ENCODE data around the gene LMO7. TPM values are rescaled to one million over a fixed set of nuclear protein-coding genes. Genes with fewer than 3 reads are reported as not detected.
"Not testable (repeated sequence)": the region's sequence is repeated elsewhere in the genome, so short reads cannot be mapped to it uniquely, and the experiment has no call there.

Gene LMO7
- total RNA-seq, 1 donor from 2014 or later = 447 TPM

DNA sequence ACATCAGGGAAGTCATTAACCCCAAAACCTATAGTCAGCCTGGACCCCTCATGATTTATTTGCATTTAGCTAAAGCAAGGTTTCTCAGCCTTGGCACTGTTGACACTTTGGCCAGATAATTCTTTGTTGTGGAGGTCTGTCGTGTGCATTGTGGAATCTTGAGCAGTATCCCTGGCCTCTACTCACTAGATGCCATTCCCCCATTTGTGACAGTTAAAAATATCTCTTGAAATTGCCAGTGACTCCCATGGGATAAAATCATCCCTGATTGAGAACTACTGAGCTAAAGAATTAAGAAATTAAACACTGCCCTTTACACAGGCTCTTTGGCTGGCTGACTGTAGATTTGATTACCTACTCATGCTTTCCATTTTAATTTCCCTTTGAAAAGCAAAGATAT, 102.7 kb downstream of the LMO7 start:
- no peaks in the 10 kb centered on the region for H3K9me3 ChIP-seq
- TF ChIP-seq, protein P1, sequence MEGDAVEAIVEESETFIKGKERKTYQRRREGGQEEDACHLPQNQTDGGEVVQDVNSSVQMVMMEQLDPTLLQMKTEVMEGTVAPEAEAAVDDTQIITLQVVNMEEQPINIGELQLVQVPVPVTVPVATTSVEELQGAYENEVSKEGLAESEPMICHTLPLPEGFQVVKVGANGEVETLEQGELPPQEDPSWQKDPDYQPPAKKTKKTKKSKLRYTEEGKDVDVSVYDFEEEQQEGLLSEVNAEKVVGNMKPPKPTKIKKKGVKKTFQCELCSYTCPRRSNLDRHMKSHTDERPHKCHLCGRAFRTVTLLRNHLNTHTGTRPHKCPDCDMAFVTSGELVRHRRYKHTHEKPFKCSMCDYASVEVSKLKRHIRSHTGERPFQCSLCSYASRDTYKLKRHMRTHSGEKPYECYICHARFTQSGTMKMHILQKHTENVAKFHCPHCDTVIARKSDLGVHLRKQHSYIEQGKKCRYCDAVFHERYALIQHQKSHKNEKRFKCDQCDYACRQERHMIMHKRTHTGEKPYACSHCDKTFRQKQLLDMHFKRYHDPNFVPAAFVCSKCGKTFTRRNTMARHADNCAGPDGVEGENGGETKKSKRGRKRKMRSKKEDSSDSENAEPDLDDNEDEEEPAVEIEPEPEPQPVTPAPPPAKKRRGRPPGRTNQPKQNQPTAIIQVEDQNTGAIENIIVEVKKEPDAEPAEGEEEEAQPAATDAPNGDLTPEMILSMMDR (IDR thresholded peaks at IDR 0.05) = no peak
- ATAC-seq (no peak), DNase-seq (no peak)
- no peak overlapping the region for H3K4me3 ChIP-seq
- H3K27me3 ChIP-seq (ENCODE audit: low read depth) = no peaks in the 10 kb centered on the region
- no peaks in the 10 kb centered on the region for H3K4me1 ChIP-seq
- no peak overlapping the region for H3K27ac ChIP-seq
- H3K36me3 ChIP-seq = no peaks in the 10 kb centered on the region
- intact Hi-C loops (cut with DNase I) = no loop called here

DNA sequence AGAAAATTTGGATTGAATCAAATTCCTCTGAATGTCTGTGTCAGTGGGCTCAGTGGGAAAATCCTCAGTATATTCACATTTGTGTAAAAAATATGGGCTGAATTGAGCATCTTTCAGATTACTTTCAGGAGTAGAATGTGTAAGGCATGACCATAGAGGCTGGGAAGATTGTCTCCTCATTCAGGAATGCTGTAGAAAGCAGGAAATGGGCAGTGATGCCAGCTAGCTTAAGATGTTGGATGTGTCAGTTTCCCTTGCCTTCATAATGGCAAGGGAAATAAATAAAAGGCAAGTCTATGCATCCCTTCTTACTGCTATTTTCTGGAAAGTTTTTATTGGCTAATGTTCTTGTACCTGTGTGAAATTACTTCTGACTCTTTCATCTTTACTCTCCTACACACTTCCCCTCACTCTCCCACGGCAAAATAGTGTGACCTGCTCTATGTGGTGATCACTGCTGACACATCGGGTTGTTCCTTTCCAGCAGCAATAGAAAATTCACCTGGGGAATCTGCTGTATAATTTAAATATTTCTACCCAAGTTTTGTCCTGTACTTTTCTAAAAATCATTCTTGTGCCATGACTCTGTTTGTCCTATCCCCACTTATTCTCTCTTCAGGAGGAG, 103.2 kb downstream of the LMO7 start:
- intact Hi-C loops (cut with DNase I) = no loop called here

DNA sequence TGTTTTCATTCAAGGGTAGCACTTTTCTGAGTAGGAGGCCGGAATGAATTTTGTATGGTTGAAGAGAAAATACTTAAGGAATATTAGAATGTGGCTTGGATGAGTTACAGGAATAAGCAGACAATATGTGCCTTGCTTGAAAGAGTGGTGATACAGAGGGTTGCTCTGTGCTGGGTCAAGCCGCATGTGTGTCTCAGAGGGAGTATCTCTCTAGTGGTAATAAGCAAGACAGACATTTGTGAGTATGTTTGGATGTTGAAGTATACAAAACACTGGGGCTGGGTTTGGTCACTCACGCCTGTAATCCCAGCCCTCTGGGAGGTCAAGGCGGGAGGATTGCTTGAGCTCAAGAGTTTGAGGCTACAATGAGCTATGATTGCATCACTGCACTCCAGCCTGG, 103.9 kb downstream of the LMO7 start:
- Histone ChIP-seq H3K36me3 (no peaks in the 10 kb centered on the region), H3K4me1 (no peaks in the 10 kb centered on the region), H3K27me3 (ENCODE audit: low read depth) (no peaks in the 10 kb centered on the region), H3K4me3 (no peak overlapping the region), H3K27ac (no peak overlapping the region), H3K9me3 (no peaks in the 10 kb centered on the region)
- intact Hi-C loops (cut with DNase I) = no loop called here
- no peak for DNase-seq
- no peak for ATAC-seq
- TF ChIP-seq, protein P1 (IDR thresholded peaks at IDR 0.05) = no peak

More for the DNA sequence above, 103.2 kb downstream of the LMO7 start:
- no peaks in the 10 kb centered on the region for H3K9me3 ChIP-seq
- H3K27me3 ChIP-seq (ENCODE audit: low read depth) = no peaks in the 10 kb centered on the region
- no peak overlapping the region for H3K4me3 ChIP-seq
- TF ChIP-seq, protein P1 (IDR thresholded peaks at IDR 0.05) = no peak
- no peaks in the 10 kb centered on the region for H3K36me3 ChIP-seq
- H3K27ac ChIP-seq = no peak overlapping the region
- ATAC-seq = no peak
- no peaks in the 10 kb centered on the region for H3K4me1 ChIP-seq
- DNase-seq = no peak

DNA sequence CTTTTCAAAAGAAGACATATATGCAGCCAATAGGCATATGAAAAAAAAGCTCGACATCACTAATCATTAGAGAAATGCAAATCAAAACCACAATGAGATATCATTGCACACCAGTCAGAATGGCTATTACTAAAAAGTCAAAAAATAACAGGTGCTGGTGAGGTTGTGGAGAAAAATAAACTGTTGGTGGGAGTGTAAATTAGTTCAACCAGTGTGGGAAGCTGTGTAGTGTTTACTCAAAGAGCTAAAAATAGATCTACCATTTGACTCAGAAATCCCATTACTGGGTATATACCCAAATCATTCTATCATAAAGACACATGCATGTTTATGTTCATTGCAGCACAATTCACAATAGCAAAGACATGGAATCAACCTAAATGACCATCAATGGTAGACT, 106.9 kb downstream of the LMO7 start:
- H3K27me3 ChIP-seq (ENCODE audit: low read depth); H3K4me3 ChIP-seq; ATAC-seq; intact Hi-C loops (cut with DNase I); H3K36me3 ChIP-seq; H3K9me3 ChIP-seq; H3K4me1 ChIP-seq; DNase-seq; H3K27ac ChIP-seq: not testable (repeated sequence)

DNA sequence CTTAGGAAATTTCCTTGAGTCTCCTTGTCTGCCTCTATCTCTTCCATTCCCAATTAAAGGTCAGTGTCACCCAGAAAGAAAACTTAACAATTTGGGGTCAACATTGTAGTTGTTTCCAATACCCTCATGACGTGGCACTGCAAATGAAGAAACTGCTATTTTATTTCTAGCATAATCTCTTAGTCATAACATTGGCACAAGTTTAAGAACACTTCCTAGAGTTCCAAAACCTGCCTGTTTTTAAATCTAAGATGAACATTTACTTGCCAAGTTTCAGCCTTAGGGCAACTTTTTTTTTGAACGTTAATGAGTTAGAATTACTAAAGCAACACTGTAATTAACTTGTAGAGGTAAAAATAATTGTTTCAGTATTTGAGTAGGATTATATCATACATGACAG, 108.0 kb downstream of the LMO7 start:
- Histone ChIP-seq H3K9me3 (no peaks in the 10 kb centered on the region), H3K4me3 (no peak overlapping the region), H3K4me1 (no peaks in the 10 kb centered on the region), H3K27ac (no peak overlapping the region), H3K36me3 (no peaks in the 10 kb centered on the region), H3K27me3 (ENCODE audit: low read depth) (no peaks in the 10 kb centered on the region)
- intact Hi-C loops (cut with DNase I) = no loop called here
- ATAC-seq (no peak), DNase-seq (no peak)
- TF ChIP-seq, protein P1 (IDR thresholded peaks at IDR 0.05) = no peak

DNA sequence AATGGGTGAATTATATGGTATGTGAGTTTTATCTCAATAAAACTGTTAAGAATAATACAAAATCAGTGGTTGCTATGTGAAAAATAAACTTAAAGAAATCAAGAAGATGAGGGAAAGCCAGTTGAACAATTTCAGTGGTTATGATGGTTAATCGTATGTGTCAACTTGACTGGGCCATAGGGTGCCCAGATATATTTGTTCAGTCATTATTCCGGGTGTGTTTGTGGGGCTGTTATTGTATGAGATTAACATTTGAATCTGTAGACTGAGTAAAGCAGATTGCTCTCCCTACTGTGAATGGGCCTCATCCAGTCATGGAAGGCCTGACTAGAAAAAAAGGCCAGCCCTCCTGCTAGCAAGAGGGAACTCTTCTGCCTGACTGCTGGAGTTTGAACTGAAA, 109.3 kb downstream of the LMO7 start:
- Histone ChIP-seq H3K4me3 (no peak overlapping the region), H3K27me3 (ENCODE audit: low read depth) (no peaks in the 10 kb centered on the region), H3K36me3 (no peaks in the 10 kb centered on the region), H3K9me3 (no peaks in the 10 kb centered on the region), H3K27ac (no peak overlapping the region), H3K4me1 (no peaks in the 10 kb centered on the region)
- TF ChIP-seq, protein P1 (IDR thresholded peaks at IDR 0.05) = no peak
- DNase-seq = no peak
- no peak for ATAC-seq
- intact Hi-C loops (cut with DNase I) = no loop called here

Data from lower lobe of right lung (tissue), 2 donors.